GM23338 (cell line): ENCODE data around the gene LRP1B. TPM values are rescaled to one million over a fixed set of nuclear protein-coding genes. Genes with fewer than 3 reads are reported as not detected.

Experiments used
- ATAC-seq: fragments of 200-7000 bp; cut with Tn5 transposase; 3 replicates; pipeline ENCODE4 v1.9.1; 2020
- DNase-seq: peaks from one replicate; pipeline ENCODE4 v3.0.0-alpha.2; 2015; ENCODE audit warnings: low spot score
- H2AFZ ChIP-seq: fragments of 200-600 bp; sonication (generic); 2 replicates; pipeline ENCODE4 v1.8.0; 2016; ENCODE audit warnings: antibody characterized with exemption, mild to moderate bottlenecking, moderate library complexity
- H3F3A ChIP-seq: fragments of 200-600 bp; sonication (generic); replicated peaks from 2 replicates; pipeline ENCODE4 v1.8.0; 2017; ENCODE audit warnings: antibody characterized with exemption, mixed run types, low read depth
- H3K27ac ChIP-seq: fragments of 200-600 bp; sonication (generic); 2 replicates; pipeline ENCODE4 v1.6.1; 2016; ENCODE audit warnings: low read depth
- H3K27me3 ChIP-seq: fragments of 200-600 bp; sonication (generic); 2 replicates; pipeline ENCODE4 v1.8.0; 2016; ENCODE audit warnings: mild to moderate bottlenecking, mixed run types, moderate library complexity; ENCODE audit not compliant: insufficient read depth
- H3K36me3 ChIP-seq: fragments of 200-600 bp; sonication (generic); 2 replicates; pipeline ENCODE4 v1.8.0; 2016; ENCODE audit warnings: mild to moderate bottlenecking; ENCODE audit not compliant: insufficient read depth
- H3K4me1 ChIP-seq: fragments of 200-600 bp; sonication (generic); 2 replicates; pipeline ENCODE4 v1.8.0; 2016; ENCODE audit warnings: mild to moderate bottlenecking, moderate library complexity; ENCODE audit not compliant: insufficient read depth
- H3K4me2 ChIP-seq: fragments of 200-600 bp; sonication (generic); 2 replicates; pipeline ENCODE4 v1.7.1; 2017; ENCODE audit warnings: mixed run types
- H3K4me3 ChIP-seq: fragments of 200-600 bp; sonication (generic); 2 replicates; pipeline ENCODE4 v1.6.1; 2016; ENCODE audit warnings: mixed run types
- H3K79me2 ChIP-seq: fragments of 200-600 bp; sonication (generic); replicated peaks from 2 replicates; pipeline ENCODE4 v1.8.0; 2017; ENCODE audit warnings: mild to moderate bottlenecking; ENCODE audit not compliant: insufficient read depth
- H3K9me2 ChIP-seq: fragments of 200-600 bp; sonication (generic); 2 replicates; pipeline ENCODE4 v1.8.0; 2017; ENCODE audit not compliant: insufficient read depth
- H4K20me1 ChIP-seq: fragments of 200-600 bp; sonication (generic); replicated peaks from 2 replicates; pipeline ENCODE4 v1.8.0; 2017; ENCODE audit warnings: mild to moderate bottlenecking; ENCODE audit not compliant: insufficient read depth
- H3K27ac Mint-ChIP-seq: 2 replicates; pipeline ENCODE4 v1.8.0; 2020; ENCODE audit warnings: inconsistent platforms, mild to moderate bottlenecking, moderate library complexity, mixed read lengths
- H3K27me3 Mint-ChIP-seq: 3 replicates; pipeline ENCODE4 v1.8.0; 2022; ENCODE audit warnings: low read depth, mild to moderate bottlenecking, moderate library complexity, mixed read lengths, inconsistent platforms; ENCODE audit not compliant: insufficient read depth, poor library complexity
- H3K36me3 Mint-ChIP-seq: 3 replicates; pipeline ENCODE4 v1.8.0; 2021; ENCODE audit warnings: low read depth, mild to moderate bottlenecking, inconsistent platforms, moderate library complexity, mixed read lengths
- H3K4me1 Mint-ChIP-seq: 3 replicates; pipeline ENCODE4 v1.8.0; 2020; ENCODE audit warnings: mild to moderate bottlenecking, inconsistent platforms, mixed read lengths
- H3K4me3 Mint-ChIP-seq: 3 replicates; pipeline ENCODE4 v1.8.0; 2021; ENCODE audit warnings: moderate library complexity, mild to moderate bottlenecking, inconsistent platforms, mixed read lengths
- H3K9me3 Mint-ChIP-seq: 3 replicates; pipeline ENCODE4 v1.8.0; 2020; ENCODE audit warnings: moderate library complexity, mild to moderate bottlenecking, inconsistent platforms, mixed read lengths
- EZH2 ChIP-seq: fragments of 200-600 bp; sonication (generic); IDR thresholded peaks from one replicate; pipeline ENCODE4 v1.8.0; 2017; ENCODE audit warnings: antibody characterized with exemption, mild to moderate bottlenecking, low read depth; ENCODE audit not compliant: unreplicated experiment
- EZH2phosphoT487 ChIP-seq: fragments of 200-600 bp; sonication (generic); IDR thresholded peaks from one replicate; pipeline ENCODE4 v1.8.1; 2018; ENCODE audit warnings: antibody characterized with exemption; ENCODE audit not compliant: unreplicated experiment
- NANOG ChIP-seq: IDR thresholded peaks from 2 replicates; pipeline ENCODE4 v1.6.1; 2016; ENCODE audit warnings: antibody characterized with exemption, borderline replicate concordance
- POLR2AphosphoS5 ChIP-seq: IDR thresholded peaks from 2 replicates; pipeline ENCODE4 v1.6.1; 2016; ENCODE audit warnings: antibody characterized with exemption, low read depth
- STAT1 ChIP-seq: IDR thresholded peaks from one replicate; pipeline ENCODE4 v1.6.1; 2016; ENCODE audit warnings: antibody characterized with exemption; ENCODE audit not compliant: unreplicated experiment
- ZNF114 ChIP-seq: fragments of 250-450 bp; sonication (Bioruptor Pico); IDR thresholded peaks from 2 replicates; pipeline ENCODE4 v1.5.0; 2020; ENCODE audit warnings: mild to moderate bottlenecking, moderate library complexity
- ZNF331 ChIP-seq: fragments of 250-450 bp; sonication (Bioruptor Pico); IDR thresholded peaks from 2 replicates; pipeline ENCODE4 v1.5.0; 2020; ENCODE audit warnings: low read depth, mild to moderate bottlenecking, moderate library complexity
- polyA plus RNA-seq: library from polyadenylated mRNA; unstranded; fragments of >200 nt; fragmentation: Nextera tagmentation; extraction: Ambion mirVana; gene quantifications from 2 replicates; pipeline ENCODE4 v1.2.1, GENCODE V29; 2016
- total RNA-seq: library from RNA; depleted of rRNA; stranded (reverse); fragments of >200 nt; shearing (Covaris generic); gene quantifications from 2 replicates; pipeline ENCODE4 v1.2.3, GENCODE V29; 2014
- TF ChIP-seq, protein P1 (sequence below), 2 experiments: fragments of 200-600 bp in 1 of 2; sonication (generic) in 1 of 2; conservative IDR thresholded peaks; 2 replicates each; pipeline versions ENCODE4 v1.5.1 to v1.6.1; 2016 to 2017; ENCODE audit warnings: antibody characterized with exemption in 2 of 2, low read depth in 2 of 2, mild to moderate bottlenecking in 2 of 2, moderate library complexity in 1 of 2
- TF ChIP-seq, protein P2 (sequence below): IDR thresholded peaks from 2 replicates; pipeline ENCODE4 v1.6.1; 2016; ENCODE audit warnings: antibody characterized with exemption
- TF ChIP-seq, protein P3 (sequence below): IDR thresholded peaks from one replicate; pipeline ENCODE4 v1.6.1; 2018; ENCODE audit warnings: antibody characterized with exemption; ENCODE audit not compliant: unreplicated experiment

The LRP1B gene
- total and polyA plus RNA-seq, 2 experiments from 2014 or later = 0.15 to 0.97 TPM

DNA sequence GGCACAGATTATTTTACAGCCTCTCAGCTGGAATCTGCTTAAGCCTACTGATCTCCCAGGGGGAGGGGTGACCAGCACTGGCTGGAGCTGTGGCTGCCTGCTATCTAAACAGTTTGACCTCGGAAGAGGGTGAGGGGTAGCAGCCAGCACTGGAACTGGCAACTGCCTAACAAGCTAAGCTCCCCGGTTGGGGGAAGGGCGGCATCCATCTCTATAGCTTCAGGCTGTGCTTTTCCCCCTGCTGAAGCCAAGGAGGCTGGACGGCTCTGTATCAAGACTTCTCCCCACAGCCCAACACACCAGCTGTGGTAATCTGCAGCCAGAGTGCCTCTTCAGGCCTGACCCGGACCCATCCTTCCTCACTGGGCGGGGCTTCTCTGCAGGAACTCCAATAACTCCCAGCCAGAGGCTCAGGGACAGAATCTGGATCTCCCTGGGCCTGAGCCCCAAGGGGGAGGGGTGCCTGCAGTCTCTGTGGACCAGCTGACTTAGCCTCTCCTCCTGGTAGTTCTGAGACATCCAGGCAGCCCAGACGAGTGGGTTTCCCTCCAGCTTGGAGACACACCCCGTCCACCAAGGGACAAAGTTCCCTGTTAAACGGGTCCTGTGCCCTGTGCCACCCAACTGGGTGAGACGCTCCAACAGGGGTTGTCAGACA is 560.2 kb downstream of the LRP1B start:
- no peak overlapping the region for H3K4me3 ChIP-seq
- H3K4me2 ChIP-seq = no peak overlapping the region
- no peak overlapping the region for H3K27ac Mint-ChIP-seq
- H3K9me2 ChIP-seq = peaks cover 13% of the 10 kb centered on the region; the same call in 1 of the 2 replicates
- H4K20me1 ChIP-seq = no peaks in the 10 kb centered on the region
- H3K4me3 Mint-ChIP-seq = no peak overlapping the region
- no peaks in the 10 kb centered on the region for H3K36me3 ChIP-seq
- no peaks in the 10 kb centered on the region for H3K79me2 ChIP-seq
- ATAC-seq (no peak), DNase-seq (no peak)
- H3K27me3 Mint-ChIP-seq = no peaks in the 10 kb centered on the region
- TF ChIP-seq EZH2phosphoT487 = no peak
- TF ChIP-seq, protein P1, sequence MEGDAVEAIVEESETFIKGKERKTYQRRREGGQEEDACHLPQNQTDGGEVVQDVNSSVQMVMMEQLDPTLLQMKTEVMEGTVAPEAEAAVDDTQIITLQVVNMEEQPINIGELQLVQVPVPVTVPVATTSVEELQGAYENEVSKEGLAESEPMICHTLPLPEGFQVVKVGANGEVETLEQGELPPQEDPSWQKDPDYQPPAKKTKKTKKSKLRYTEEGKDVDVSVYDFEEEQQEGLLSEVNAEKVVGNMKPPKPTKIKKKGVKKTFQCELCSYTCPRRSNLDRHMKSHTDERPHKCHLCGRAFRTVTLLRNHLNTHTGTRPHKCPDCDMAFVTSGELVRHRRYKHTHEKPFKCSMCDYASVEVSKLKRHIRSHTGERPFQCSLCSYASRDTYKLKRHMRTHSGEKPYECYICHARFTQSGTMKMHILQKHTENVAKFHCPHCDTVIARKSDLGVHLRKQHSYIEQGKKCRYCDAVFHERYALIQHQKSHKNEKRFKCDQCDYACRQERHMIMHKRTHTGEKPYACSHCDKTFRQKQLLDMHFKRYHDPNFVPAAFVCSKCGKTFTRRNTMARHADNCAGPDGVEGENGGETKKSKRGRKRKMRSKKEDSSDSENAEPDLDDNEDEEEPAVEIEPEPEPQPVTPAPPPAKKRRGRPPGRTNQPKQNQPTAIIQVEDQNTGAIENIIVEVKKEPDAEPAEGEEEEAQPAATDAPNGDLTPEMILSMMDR (conservative IDR thresholded peaks at IDR 0.05; ENCODE audit: low read depth in 2 of 2) = no peak
- peaks cover 12% of the 10 kb centered on the region; the same call in 2 of the 3 replicates for H3K9me3 Mint-ChIP-seq
- H3K4me1 Mint-ChIP-seq = peaks cover 3% of the 10 kb centered on the region; the same call in 1 of the 3 replicates
- H3K36me3 Mint-ChIP-seq = peaks cover 5% of the 10 kb centered on the region; the same call in 2 of the 3 replicates
- no peaks in the 10 kb centered on the region for H3K4me1 ChIP-seq
- no peaks in the 10 kb centered on the region for H3F3A ChIP-seq
- H2AFZ ChIP-seq = no peak overlapping the region
- no peak overlapping the region for H3K27ac ChIP-seq
- no peaks in the 10 kb centered on the region for H3K27me3 ChIP-seq

DNA sequence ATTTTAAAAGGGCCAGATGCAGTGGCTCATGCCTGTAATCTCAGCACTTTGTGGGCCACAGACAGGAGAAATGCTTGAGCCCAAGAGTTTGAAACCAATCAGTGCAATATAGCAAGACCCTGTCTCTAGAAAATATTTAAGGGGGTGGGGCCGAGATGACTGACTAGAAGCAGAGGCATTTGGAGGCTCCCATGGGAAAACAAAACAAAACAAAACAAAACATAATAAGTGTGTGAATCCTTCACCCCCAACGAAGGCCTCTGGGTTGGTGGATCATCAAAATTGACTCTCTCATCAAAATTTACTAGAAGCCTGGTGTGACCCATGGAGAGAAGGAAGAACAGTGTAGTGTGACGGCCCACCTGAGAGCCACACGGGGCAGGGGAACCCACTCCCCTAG is 560.9 kb downstream of the LRP1B start:
- no peak overlapping the region for H3K4me3 ChIP-seq
- no peak for DNase-seq
- Mint-ChIP-seq H3K36me3 (peaks cover 5% of the 10 kb centered on the region; the same call in 2 of the 3 replicates), H3K27me3 (no peaks in the 10 kb centered on the region), H3K4me1 (peaks cover 6% of the 10 kb centered on the region; the same call in 2 of the 3 replicates), H3K4me3 (no peak overlapping the region), H3K27ac (no peak overlapping the region), H3K9me3 (peaks cover 7% of the 10 kb centered on the region; the same call in 2 of the 3 replicates)
- H3K4me2 ChIP-seq = no peak overlapping the region
- no peaks in the 10 kb centered on the region for H3K27me3 ChIP-seq
- H3K36me3 ChIP-seq = no peaks in the 10 kb centered on the region
- H3F3A ChIP-seq = no peaks in the 10 kb centered on the region
- peaks cover 4% of the 10 kb centered on the region for H3K4me1 ChIP-seq
- H4K20me1 ChIP-seq = no peaks in the 10 kb centered on the region
- no peak overlapping the region for H2AFZ ChIP-seq
- H3K79me2 ChIP-seq = no peaks in the 10 kb centered on the region
- no peak for ATAC-seq
- no peak overlapping the region for H3K27ac ChIP-seq
- peaks cover 13% of the 10 kb centered on the region; the same call in 1 of the 2 replicates for H3K9me2 ChIP-seq
- no peak for TF ChIP-seq EZH2
- no peak for TF ChIP-seq NANOG
- TF ChIP-seq ZNF331 = no peak
- TF ChIP-seq, protein P2, sequence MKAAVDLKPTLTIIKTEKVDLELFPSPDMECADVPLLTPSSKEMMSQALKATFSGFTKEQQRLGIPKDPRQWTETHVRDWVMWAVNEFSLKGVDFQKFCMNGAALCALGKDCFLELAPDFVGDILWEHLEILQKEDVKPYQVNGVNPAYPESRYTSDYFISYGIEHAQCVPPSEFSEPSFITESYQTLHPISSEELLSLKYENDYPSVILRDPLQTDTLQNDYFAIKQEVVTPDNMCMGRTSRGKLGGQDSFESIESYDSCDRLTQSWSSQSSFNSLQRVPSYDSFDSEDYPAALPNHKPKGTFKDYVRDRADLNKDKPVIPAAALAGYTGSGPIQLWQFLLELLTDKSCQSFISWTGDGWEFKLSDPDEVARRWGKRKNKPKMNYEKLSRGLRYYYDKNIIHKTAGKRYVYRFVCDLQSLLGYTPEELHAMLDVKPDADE = no peak
- TF ChIP-seq ZNF114 (CRISPR knock-in tag) = no peak
- TF ChIP-seq, protein P3, sequence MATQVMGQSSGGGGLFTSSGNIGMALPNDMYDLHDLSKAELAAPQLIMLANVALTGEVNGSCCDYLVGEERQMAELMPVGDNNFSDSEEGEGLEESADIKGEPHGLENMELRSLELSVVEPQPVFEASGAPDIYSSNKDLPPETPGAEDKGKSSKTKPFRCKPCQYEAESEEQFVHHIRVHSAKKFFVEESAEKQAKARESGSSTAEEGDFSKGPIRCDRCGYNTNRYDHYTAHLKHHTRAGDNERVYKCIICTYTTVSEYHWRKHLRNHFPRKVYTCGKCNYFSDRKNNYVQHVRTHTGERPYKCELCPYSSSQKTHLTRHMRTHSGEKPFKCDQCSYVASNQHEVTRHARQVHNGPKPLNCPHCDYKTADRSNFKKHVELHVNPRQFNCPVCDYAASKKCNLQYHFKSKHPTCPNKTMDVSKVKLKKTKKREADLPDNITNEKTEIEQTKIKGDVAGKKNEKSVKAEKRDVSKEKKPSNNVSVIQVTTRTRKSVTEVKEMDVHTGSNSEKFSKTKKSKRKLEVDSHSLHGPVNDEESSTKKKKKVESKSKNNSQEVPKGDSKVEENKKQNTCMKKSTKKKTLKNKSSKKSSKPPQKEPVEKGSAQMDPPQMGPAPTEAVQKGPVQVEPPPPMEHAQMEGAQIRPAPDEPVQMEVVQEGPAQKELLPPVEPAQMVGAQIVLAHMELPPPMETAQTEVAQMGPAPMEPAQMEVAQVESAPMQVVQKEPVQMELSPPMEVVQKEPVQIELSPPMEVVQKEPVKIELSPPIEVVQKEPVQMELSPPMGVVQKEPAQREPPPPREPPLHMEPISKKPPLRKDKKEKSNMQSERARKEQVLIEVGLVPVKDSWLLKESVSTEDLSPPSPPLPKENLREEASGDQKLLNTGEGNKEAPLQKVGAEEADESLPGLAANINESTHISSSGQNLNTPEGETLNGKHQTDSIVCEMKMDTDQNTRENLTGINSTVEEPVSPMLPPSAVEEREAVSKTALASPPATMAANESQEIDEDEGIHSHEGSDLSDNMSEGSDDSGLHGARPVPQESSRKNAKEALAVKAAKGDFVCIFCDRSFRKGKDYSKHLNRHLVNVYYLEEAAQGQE = no peak
- TF ChIP-seq STAT1 = no peak
- TF ChIP-seq EZH2phosphoT487 = no peak
- no peak for TF ChIP-seq POLR2AphosphoS5
